GM21528 (cell line): ENCODE measurements around the gene SSTR3.
"Not testable (repeated sequence)": the region's sequence is repeated elsewhere in the genome, so short reads cannot be mapped to it uniquely, and the experiment has no call there.

Experiments used
- ATAC-seq: cut with Tn5 transposase; IDR thresholded peaks from one replicate; pipeline ENCODE4 v1.9.1; 2021; ENCODE audit warnings: mild to moderate bottlenecking, moderate library complexity; ENCODE audit not compliant: unreplicated experiment, low FRiP score

The SSTR3 gene

GRCh38 chr22:37170689-37171405 is 41.4 kb downstream of the SSTR3 start:
- ATAC-seq: not testable (repeated sequence)

GRCh38 chr22:37169947-37170688 is 42.2 kb downstream of the SSTR3 start:
- ATAC-seq: no peak

- no peak for ATAC-seq
Observed at GRCh38 chr22:37169406-37169805, 42.9 kb downstream of the SSTR3 start.

- ATAC-seq: no peak
Observed at GRCh38 chr22:37167981-37168647, 44.2 kb downstream of the SSTR3 start.

- ATAC-seq: no peak
Observed at GRCh38 chr22:37167176-37167980, 44.9 kb downstream of the SSTR3 start.

- ATAC-seq: no peak
Observed at GRCh38 chr22:37166675-37167066, 45.6 kb downstream of the SSTR3 start.

- no peak for ATAC-seq
Observed at GRCh38 chr22:37165940-37166674, 46.2 kb downstream of the SSTR3 start.

GRCh38 chr22:37165066-37165465 is 47.2 kb downstream of the SSTR3 start:
- ATAC-seq: no peak

- ATAC-seq: no peak
Observed at GRCh38 chr22:37164505-37164887, 47.8 kb downstream of the SSTR3 start.

GRCh38 chr22:37163575-37164504 is 48.4 kb downstream of the SSTR3 start:
- peak; percentile 37 for ATAC-seq

GRCh38 chr22:37163096-37163489 is 49.2 kb downstream of the SSTR3 start:
- no peak for ATAC-seq

- peak; percentile 51 for ATAC-seq
Observed at GRCh38 chr22:37162221-37163095, 49.8 kb downstream of the SSTR3 start.

- ATAC-seq: no peak
Observed at GRCh38 chr22:37161443-37161842, 50.8 kb downstream of the SSTR3 start.

- no peak for ATAC-seq
Observed at GRCh38 chr22:37160027-37160426, 52.2 kb downstream of the SSTR3 start.

GRCh38 chr22:37158963-37159290 is 53.4 kb downstream of the SSTR3 start:
- no peak for ATAC-seq

GRCh38 chr22:37157516-37158285 is 54.6 kb downstream of the SSTR3 start:
- no peak for ATAC-seq

GRCh38 chr22:37156686-37157435 is 55.4 kb downstream of the SSTR3 start:
- ATAC-seq: no peak
